ENCODE measurements around the gene ZNF382. TPM values are rescaled to one million over a fixed set of nuclear protein-coding genes. Genes with fewer than 3 reads are reported as not detected.
A peak's percentile ranks its signal among the peaks of the same experiment; 100 is the strongest.
"Not testable (repeated sequence)": the region's sequence is repeated elsewhere in the genome, so short reads cannot be mapped to it uniquely, and the experiment has no call there.

The ZNF382 gene
- total RNA-seq (1 to 10 TPM; 6.4 to 7.0 TPM), total RNA-seq (15.7 to 26.0 reads per million in 2 donors)

GRCh38 chr19:36605101-36605876 is at the start of gene ZNF382:
Gene ZNF382 (plus strand): TSS chr19:36605313. CDS start chr19:36609915, 4,602 bp downstream.
- H3K9me3 ChIP-seq (ENCODE audit: control insufficient read depth, low read length, poor library complexity, severe bottlenecking): no peaks in the 10 kb centered on the region
- ATAC-seq (peak; percentile 78), DNase-seq (peak; percentile 72 to 79 (median 76))
- Mint-ChIP-seq H3K27ac (peak within 1 kb of the TSS; percentile 93), H3K4me3 (peak within 1 kb of the TSS; percentile 88), H3K36me3 (ENCODE audit: low read depth) (peaks cover 5% of the 10 kb centered on the region), H3K4me1 (peaks cover 22% of the 10 kb centered on the region), H3K27me3 (no peaks in the 10 kb centered on the region)

DNA sequence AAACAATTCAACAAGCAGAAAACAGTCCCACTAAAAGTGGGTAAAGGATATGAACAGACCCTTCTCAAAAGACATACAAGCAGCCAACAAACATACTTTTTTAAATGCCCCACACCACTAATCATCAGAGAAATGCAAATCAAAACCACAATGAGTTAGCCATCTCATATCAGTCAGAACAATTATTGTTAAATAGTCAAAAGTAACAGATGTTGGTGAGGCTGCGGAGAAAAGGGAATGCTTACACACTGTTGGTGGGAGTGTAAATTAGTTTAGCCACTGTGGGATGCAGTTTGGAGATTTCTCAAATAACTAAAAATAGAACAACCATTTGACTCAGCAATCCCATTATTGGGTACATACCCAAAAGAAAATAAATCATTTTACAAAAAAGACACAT is 40.7 kb upstream of the ZNF382 start:
- Mint-ChIP-seq H3K27ac (no peak overlapping the region), H3K36me3 (ENCODE audit: low read depth) (peaks cover 10% of the 10 kb centered on the region)

GRCh38 chr19:36572593-36573019 is 32.5 kb upstream of the ZNF382 start:
- H3K36me3 Mint-ChIP-seq (ENCODE audit: low read depth): peaks cover 6% of the 10 kb centered on the region
- peak overlapping the region; percentile 94 for H3K27ac Mint-ChIP-seq
- H3K27me3 Mint-ChIP-seq: no peaks in the 10 kb centered on the region
- no peak for DNase-seq
- no peaks in the 10 kb centered on the region for H3K9me3 ChIP-seq (ENCODE audit: control insufficient read depth, low read length, poor library complexity, severe bottlenecking)
- H3K4me1 Mint-ChIP-seq: peaks cover 24% of the 10 kb centered on the region
- no peak for ATAC-seq
- peak overlapping the region; percentile 92 for H3K4me3 Mint-ChIP-seq

More for the DNA sequence above, 40.7 kb upstream of the ZNF382 start:
- H3K9me3 ChIP-seq (ENCODE audit: control insufficient read depth, low read length, poor library complexity, severe bottlenecking): peaks cover 46% of the 10 kb centered on the region
- H3K4me1 Mint-ChIP-seq: no peaks in the 10 kb centered on the region
- no peaks in the 10 kb centered on the region for H3K27me3 Mint-ChIP-seq
- ATAC-seq: no peak
- no peak for DNase-seq
- H3K4me3 Mint-ChIP-seq: no peak overlapping the region

GRCh38 chr19:36573020-36573894 is 31.9 kb upstream of the ZNF382 start, which contains the start of gene ZNF529:
Gene ZNF529 (minus strand): TSS chr19:36573292. CDS start chr19:36572346, 946 bp downstream.
- Mint-ChIP-seq H3K27ac (peak within 1 kb of the TSS; percentile 94), H3K36me3 (ENCODE audit: low read depth) (peaks cover 2% of the 10 kb centered on the region), H3K4me1 (peaks cover 24% of the 10 kb centered on the region), H3K27me3 (no peaks in the 10 kb centered on the region), H3K4me3 (peak within 1 kb of the TSS; percentile 92)
- DNase-seq: peak; percentile 63 to 73 (median 73)
- no peaks in the 10 kb centered on the region for H3K9me3 ChIP-seq (ENCODE audit: control insufficient read depth, low read length, poor library complexity, severe bottlenecking)
- ATAC-seq: peak; percentile 93

- H3K9me3 ChIP-seq (ENCODE audit: control insufficient read depth, low read length, poor library complexity, severe bottlenecking): no peaks in the 10 kb centered on the region
- Mint-ChIP-seq H3K27ac (peak overlapping the region; percentile 94), H3K36me3 (ENCODE audit: low read depth) (peaks cover 3% of the 10 kb centered on the region), H3K4me3 (peak overlapping the region; percentile 92), H3K4me1 (peaks cover 24% of the 10 kb centered on the region), H3K27me3 (no peaks in the 10 kb centered on the region)
- DNase-seq: no peak
- no peak for ATAC-seq
These were observed 31.0 kb upstream of the ZNF382 start for GRCh38 chr19:36573895-36574720.

GRCh38 chr19:36574741-36575140 is 30.4 kb upstream of the ZNF382 start:
- DNase-seq (no peak), ATAC-seq (no peak)
- Mint-ChIP-seq H3K4me1 (peaks cover 24% of the 10 kb centered on the region), H3K27me3 (no peaks in the 10 kb centered on the region), H3K27ac (no peak overlapping the region), H3K36me3 (ENCODE audit: low read depth) (peaks cover 5% of the 10 kb centered on the region), H3K4me3 (peak overlapping the region; percentile 92)
- H3K9me3 ChIP-seq (ENCODE audit: control insufficient read depth, low read length, poor library complexity, severe bottlenecking): no peaks in the 10 kb centered on the region

DNA sequence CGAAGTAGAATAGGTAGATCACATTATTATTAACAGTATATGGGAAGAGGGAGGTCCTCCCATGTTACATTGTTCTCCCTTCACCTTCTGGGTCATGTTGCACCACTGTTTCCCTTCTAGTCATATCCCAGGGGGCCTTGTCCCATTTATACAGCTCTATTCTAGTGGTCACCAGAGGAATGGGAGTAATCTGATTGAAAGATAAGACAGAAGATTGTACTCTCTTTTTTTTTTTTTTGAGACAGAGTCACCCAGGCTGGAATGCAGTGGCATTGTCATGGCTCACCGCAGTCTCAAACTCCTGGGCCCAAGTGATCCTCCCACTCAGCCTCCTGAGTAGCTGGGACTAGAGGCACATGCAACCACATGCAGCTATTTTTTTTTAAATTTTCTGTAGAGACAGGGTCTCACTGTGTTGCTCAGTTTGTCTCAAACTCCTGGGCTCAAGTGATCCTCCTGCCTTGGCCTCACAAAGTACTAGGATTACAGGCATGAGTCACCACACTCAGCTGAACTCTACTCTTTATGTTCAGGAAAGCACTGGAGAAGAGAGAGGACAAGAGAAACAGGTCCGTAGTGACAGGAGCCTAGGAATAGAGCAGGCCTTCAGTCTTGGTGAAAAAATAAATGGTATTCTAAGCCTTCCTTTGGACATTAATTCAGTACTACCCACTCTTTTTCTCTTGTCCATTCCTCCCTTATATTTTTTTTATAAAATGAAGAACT is 27.7 kb upstream of the ZNF382 start:
- Mint-ChIP-seq H3K27me3 (no peaks in the 10 kb centered on the region), H3K4me1 (peaks cover 17% of the 10 kb centered on the region), H3K27ac (no peak overlapping the region), H3K36me3 (ENCODE audit: low read depth) (peaks cover 14% of the 10 kb centered on the region), H3K4me3 (no peak overlapping the region)
- H3K9me3 ChIP-seq (ENCODE audit: control insufficient read depth, low read length, poor library complexity, severe bottlenecking): peaks cover 2% of the 10 kb centered on the region
- no peak for DNase-seq
- no peak for ATAC-seq

GRCh38 chr19:36579255-36579654 is 25.9 kb upstream of the ZNF382 start:
- H3K27ac Mint-ChIP-seq: no peak overlapping the region
- H3K27me3 Mint-ChIP-seq: no peaks in the 10 kb centered on the region
- no peak overlapping the region for H3K4me3 Mint-ChIP-seq
- DNase-seq (no peak), ATAC-seq (no peak)
- H3K9me3 ChIP-seq (ENCODE audit: control insufficient read depth, low read length, poor library complexity, severe bottlenecking): peaks cover 2% of the 10 kb centered on the region
- H3K36me3 Mint-ChIP-seq (ENCODE audit: low read depth): peaks cover 17% of the 10 kb centered on the region
- H3K4me1 Mint-ChIP-seq: peaks cover 3% of the 10 kb centered on the region

- not testable (repeated sequence) for H3K36me3 Mint-ChIP-seq (ENCODE audit: low read depth); H3K9me3 ChIP-seq (ENCODE audit: control insufficient read depth, low read length, poor library complexity, severe bottlenecking); DNase-seq; ATAC-seq; H3K27me3 Mint-ChIP-seq; H3K27ac Mint-ChIP-seq
- peaks cover 22% of the 10 kb centered on the region for H3K4me1 Mint-ChIP-seq
- H3K4me3 Mint-ChIP-seq: peak overlapping the region; percentile 13
These were observed 2.4 kb upstream of the ZNF382 start for GRCh38 chr19:36602681-36603080.

- ATAC-seq (peak; percentile 87), DNase-seq (peak; percentile 72 to 80 (median 77))
- H3K4me1 Mint-ChIP-seq: peaks cover 22% of the 10 kb centered on the region
- H3K9me3 ChIP-seq (ENCODE audit: control insufficient read depth, low read length, poor library complexity, severe bottlenecking): no peaks in the 10 kb centered on the region
- H3K27me3 Mint-ChIP-seq: no peaks in the 10 kb centered on the region
- peaks cover 5% of the 10 kb centered on the region for H3K36me3 Mint-ChIP-seq (ENCODE audit: low read depth)
- peak overlapping the region; percentile 93 for H3K27ac Mint-ChIP-seq
- peak overlapping the region; percentile 88 for H3K4me3 Mint-ChIP-seq
These were observed 435 bp upstream of the ZNF382 start for GRCh38 chr19:36604656-36605100.

- peaks cover 5% of the 10 kb centered on the region for H3K36me3 Mint-ChIP-seq (ENCODE audit: low read depth)
- peaks cover 22% of the 10 kb centered on the region for H3K4me1 Mint-ChIP-seq
- H3K27ac Mint-ChIP-seq: peak overlapping the region; percentile 93
- no peaks in the 10 kb centered on the region for H3K9me3 ChIP-seq (ENCODE audit: control insufficient read depth, low read length, poor library complexity, severe bottlenecking)
- no peak for DNase-seq
- H3K4me3 Mint-ChIP-seq: peak overlapping the region; percentile 88
- H3K27me3 Mint-ChIP-seq: no peaks in the 10 kb centered on the region
- peak; percentile 26 for ATAC-seq
These were observed 865 bp downstream of the ZNF382 start for GRCh38 chr19:36605877-36606478.

DNA sequence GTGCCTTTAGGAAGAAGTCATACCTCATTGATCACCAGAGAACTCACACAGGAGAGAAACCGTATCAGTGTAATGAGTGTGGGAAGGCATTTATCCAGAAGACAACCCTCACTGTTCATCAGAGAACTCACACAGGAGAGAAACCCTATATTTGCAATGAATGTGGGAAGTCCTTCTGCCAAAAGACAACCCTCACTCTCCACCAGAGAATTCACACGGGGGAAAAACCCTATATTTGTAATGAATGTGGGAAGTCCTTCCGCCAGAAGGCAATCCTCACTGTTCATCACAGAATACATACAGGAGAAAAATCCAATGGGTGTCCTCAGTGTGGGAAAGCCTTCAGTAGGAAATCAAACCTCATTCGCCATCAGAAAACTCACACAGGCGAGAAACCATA is 21.9 kb downstream of the ZNF382 start:
- peaks cover 2% of the 10 kb centered on the region for H3K36me3 Mint-ChIP-seq (ENCODE audit: low read depth)
- H3K4me1 Mint-ChIP-seq: no peaks in the 10 kb centered on the region
- H3K27ac Mint-ChIP-seq: no peak overlapping the region
- DNase-seq: no peak
- H3K4me3 Mint-ChIP-seq: no peak overlapping the region
- peaks cover 24% of the 10 kb centered on the region for H3K9me3 ChIP-seq (ENCODE audit: control insufficient read depth, low read length, poor library complexity, severe bottlenecking)
- ATAC-seq: no peak
- no peaks in the 10 kb centered on the region for H3K27me3 Mint-ChIP-seq
